Gastroesophageal sphincter (tissue), 3 donors: ENCODE results near the gene HNRNPDL.

Experiments
- CTCF ChIP-seq, 4 experiments: fragments of 200-600 bp in 2 of 4; fragments of 450-650 bp in 2 of 4; sonication (generic) in 1 of 4; IDR thresholded peaks; one replicate each; pipeline ENCODE4 v1.5.1; 2017 to 2019; ENCODE audit warnings: antibody characterized with exemption in 4 of 4, mild to moderate bottlenecking in 2 of 4, moderate library complexity in 2 of 4
- EP300 ChIP-seq: sonication (generic); formaldehyde crosslinking; IDR thresholded peaks from one replicate; pipeline ENCODE4 v1.6.1; 2017; ENCODE audit warnings: antibody characterized with exemption, mild to moderate bottlenecking
- POLR2A ChIP-seq, 2 donors: fragments of 450-650 bp; IDR thresholded peaks; one replicate each; pipeline ENCODE4 v1.6.1; 2017; ENCODE audit warnings: antibody characterized with exemption in 2 of 2, mild to moderate bottlenecking in 2 of 2, moderate library complexity in 1 of 2

- TF ChIP-seq POLR2A (IDR thresholded peaks at IDR 0.05) (no peak), CTCF (IDR thresholded peaks at IDR 0.05) (no peak), EP300 (no peak)
Observed at GRCh38 chr4:82428526-82428968, 1.7 kb downstream of the HNRNPDL start.
